HepG2 (cell line): ENCODE measurements around the gene LATS1. TPM values are rescaled to one million over a fixed set of nuclear protein-coding genes. Genes with fewer than 3 reads are reported as not detected.
A peak's percentile ranks its signal among the peaks of the same experiment; 100 is the strongest.

Experiments used
- BRCA1 ChIP-seq: sonication (generic); formaldehyde crosslinking; IDR thresholded peaks from 2 replicates; pipeline ENCODE4 v1.4.0; 2020; ENCODE audit warnings: missing genetic modification reagents
- DMTF1 ChIP-seq: sonication (generic); formaldehyde crosslinking; IDR thresholded peaks from 2 replicates; pipeline ENCODE4 v1.4.0; 2020; ENCODE audit warnings: mild to moderate bottlenecking, missing genetic modification reagents
- FOXM1 ChIP-seq: sonication (generic); formaldehyde crosslinking; IDR thresholded peaks from 2 replicates; pipeline ENCODE4 v1.5.0; 2020; ENCODE audit warnings: missing genetic modification reagents
- GTF3A ChIP-seq: sonication (generic); formaldehyde crosslinking; conservative IDR thresholded peaks from 2 replicates; pipeline ENCODE4 v1.4.0; 2020; ENCODE audit warnings: mild to moderate bottlenecking, missing genetic modification reagents
- HDAC6 ChIP-seq: fragments of 200-600 bp; sonication (generic); IDR thresholded peaks from 2 replicates; pipeline ENCODE4 v1.7.0; 2017; ENCODE audit warnings: mild to moderate bottlenecking, antibody characterized with exemption, low read length, low read depth
- MAFG ChIP-seq: sonication (generic); formaldehyde crosslinking; IDR thresholded peaks from 2 replicates; pipeline ENCODE4 v1.5.1; 2020; ENCODE audit warnings: mild to moderate bottlenecking, missing genetic modification reagents
- MLX ChIP-seq: IDR thresholded peaks from 2 replicates; pipeline ENCODE4 v1.6.1; 2016
- MXI1 ChIP-seq: IDR thresholded peaks from 3 replicates; pipeline ENCODE4 v1.6.1; 2012; ENCODE audit warnings: low read depth, low read length, inconsistent platforms, borderline replicate concordance
- NFRKB ChIP-seq: fragments of 450-650 bp; IDR thresholded peaks from 2 replicates; pipeline ENCODE4 v1.6.1; 2017
- SMAD3 ChIP-seq: sonication (generic); formaldehyde crosslinking; IDR thresholded peaks from 2 replicates; pipeline ENCODE4 v1.4.0; 2020; ENCODE audit warnings: missing genetic modification reagents
- SNAPC2 ChIP-seq: sonication (generic); formaldehyde crosslinking; IDR thresholded peaks from 2 replicates; pipeline ENCODE4 v1.8.1; 2022; ENCODE audit warnings: mild to moderate bottlenecking, missing genetic modification reagents
- TCF7 ChIP-seq: sonication (generic); IDR thresholded peaks from 2 replicates; pipeline ENCODE4 v1.6.1; 2016; ENCODE audit warnings: antibody characterized with exemption, low read depth
- XRCC5 ChIP-seq: fragments of 200-400 bp; formaldehyde crosslinking; optimal IDR thresholded peaks from 2 replicates; pipeline ENCODE3; 2017; ENCODE audit warnings: mild to moderate bottlenecking, low read length
- ZBTB21 ChIP-seq: sonication (generic); formaldehyde crosslinking; IDR thresholded peaks from 2 replicates; pipeline ENCODE4 v1.4.0; 2020; ENCODE audit warnings: missing genetic modification reagents
- ZC3H4 ChIP-seq: sonication (generic); formaldehyde crosslinking; IDR thresholded peaks from 2 replicates; pipeline ENCODE4 v1.4.0; 2020; ENCODE audit warnings: missing genetic modification reagents, borderline replicate concordance
- ZMYM4 ChIP-seq: sonication (generic); formaldehyde crosslinking; IDR thresholded peaks from 2 replicates; pipeline ENCODE4 v1.8.1; 2023; ENCODE audit warnings: mild to moderate bottlenecking, missing genetic modification reagents
- ZNF24 ChIP-seq: fragments of 450-650 bp; IDR thresholded peaks from 2 replicates; pipeline ENCODE4 v1.6.1; 2017; ENCODE audit warnings: antibody characterized with exemption, mild to moderate bottlenecking
- ZNF343 ChIP-seq: sonication (generic); formaldehyde crosslinking; IDR thresholded peaks from 2 replicates; pipeline ENCODE4 v1.4.0; 2020; ENCODE audit warnings: mild to moderate bottlenecking, missing genetic modification reagents
- ZNF773 ChIP-seq: sonication (generic); formaldehyde crosslinking; IDR thresholded peaks from 2 replicates; pipeline ENCODE4 v1.4.0; 2020; ENCODE audit warnings: missing genetic modification reagents, borderline replicate concordance
- ZNF883 ChIP-seq: sonication (generic); formaldehyde crosslinking; IDR thresholded peaks from 2 replicates; pipeline ENCODE4 v1.5.1; 2020; ENCODE audit warnings: mild to moderate bottlenecking, missing genetic modification reagents; ENCODE audit errors: not compliant biosample characterization
- ZSCAN12 ChIP-seq: sonication (generic); formaldehyde crosslinking; IDR thresholded peaks from 2 replicates; pipeline ENCODE4 v1.9.0; 2021; ENCODE audit warnings: mild to moderate bottlenecking, missing genetic modification reagents
- ZSCAN30 ChIP-seq: sonication (generic); formaldehyde crosslinking; IDR thresholded peaks from 2 replicates; pipeline ENCODE4 v1.5.0; 2020; ENCODE audit warnings: mild to moderate bottlenecking, missing genetic modification reagents
- ZSCAN5A ChIP-seq: sonication (generic); formaldehyde crosslinking; IDR thresholded peaks from 2 replicates; pipeline ENCODE4 v1.8.0; 2022; ENCODE audit warnings: mild to moderate bottlenecking, missing genetic modification reagents, borderline replicate concordance
- polyA plus RNA-seq, 8 experiments: library from polyadenylated mRNA; depleted of rRNA in 3 of 8; stranded (reverse) in 7 of 8; unstranded in 1 of 8; fragments of >200 nt; fragmentation: Illumina TruSeq in 4 of 8; extraction: Trizol in 4 of 8; gene quantifications; 2 replicates each; pipeline versions ENCODE4 v1.2.1 to v1.2.3, GENCODE V29; 2011 to 2016; ENCODE audit warnings: low read depth in 4 of 8, missing spikeins in 1 of 8, mixed read lengths in 1 of 8; ENCODE audit not compliant: insufficient read depth in 1 of 8
- total RNA-seq, 5 experiments: library from RNA; depleted of rRNA; stranded (reverse); fragments of >200 nt; fragmentation: Illumina TruSeq; extraction: Trizol; gene quantifications; 2 replicates each; pipeline ENCODE4 v1.2.3, GENCODE V29; 2016; ENCODE audit warnings: low read depth in 1 of 5

Gene LATS1
- total and polyA plus RNA-seq, 2 of the 13 experiments (the other 11 are each of a cell fraction or from before 2014, with no cell fraction given): 9.9 to 12.6 TPM

GRCh38 chr6:149648148-149649145 lies 69.5 kb downstream of the LATS1 start, which contains the start of gene KATNA1 (continued):
- TF ChIP-seq ZNF343 (CRISPR knock-in tag) (peak; percentile 99), BRCA1 (CRISPR knock-in tag) (peak; percentile 95), TCF7 (no peak; the same call in 1 of the 2 replicates), SMAD3 (CRISPR knock-in tag) (peak; percentile 98), ZBTB21 (CRISPR knock-in tag) (no peak), MXI1 (peak; percentile 96; the same call in 2 of the 3 replicates), ZNF773 (CRISPR knock-in tag) (peak; percentile 98), ZSCAN12 (CRISPR knock-in tag) (peak; percentile 99), SNAPC2 (peak; percentile 97), MLX (CRISPR knock-in tag) (peak; percentile 94), ZNF883 (CRISPR knock-in tag) (peak; percentile 100), ZMYM4 (peak; percentile 98), MAFG (CRISPR knock-in tag) (no peak), GTF3A (CRISPR knock-in tag) (peak; percentile 82; the same call in 1 of the 2 replicates), ZNF24 (no peak), FOXM1 (CRISPR knock-in tag) (peak; percentile 92), ZSCAN5A (CRISPR knock-in tag) (peak; percentile 93; the same call in 1 of the 2 replicates), HDAC6 (no peak), ZC3H4 (peak; percentile 76; the same call in 1 of the 2 replicates), NFRKB (no peak), DMTF1 (CRISPR knock-in tag) (peak; percentile 95), ZSCAN30 (CRISPR knock-in tag) (peak; percentile 99; the same call in 1 of the 2 replicates), XRCC5 (peak; percentile 93)
